SU-DHL-6 (cell line): ENCODE data around the gene TTC19.

Experiments used
- H2AFZ ChIP-seq: fragments of 200-600 bp; sonication (generic); 2 replicates; pipeline ENCODE4 v1.6.1; 2014; ENCODE audit warnings: low read depth, mild to moderate bottlenecking, moderate library complexity, mixed read lengths, antibody characterized with exemption, low read length; ENCODE audit not compliant: severe bottlenecking
- H3F3A ChIP-seq: fragments of 200-600 bp; shearing (Covaris generic); 2 replicates; pipeline ENCODE4 v1.6.0; 2016; ENCODE audit warnings: antibody characterized with exemption, mild to moderate bottlenecking; ENCODE audit not compliant: insufficient read depth
- H3K27ac ChIP-seq: fragments of 200-600 bp; sonication (generic); 2 replicates; pipeline ENCODE4 v1.5.1; 2016; ENCODE audit warnings: low read depth, mild to moderate bottlenecking, low read length, moderate library complexity, mixed read lengths
- H3K27me3 ChIP-seq: fragments of 200-600 bp; sonication (generic), shearing (Covaris generic); 2 replicates; pipeline ENCODE4 v1.6.0; 2014; ENCODE audit warnings: mild to moderate bottlenecking, low read length
- H3K36me3 ChIP-seq: fragments of 200-600 bp; sonication (generic); 2 replicates; pipeline ENCODE4 v1.6.1; 2014; ENCODE audit warnings: mild to moderate bottlenecking, low read length, mixed read lengths
- H3K4me2 ChIP-seq: fragments of 300-600, 200-600 bp; shearing (Covaris generic), sonication (generic); 2 replicates; pipeline ENCODE4 v1.6.0; 2014; ENCODE audit warnings: low read length, low read depth, mild to moderate bottlenecking; ENCODE audit not compliant: poor library complexity, severe bottlenecking
- H3K4me3 ChIP-seq: fragments of 200-600 bp; sonication (generic); 2 replicates; pipeline ENCODE4 v1.5.1; 2014; ENCODE audit warnings: antibody characterized with exemption, low read length, mild to moderate bottlenecking, mixed read lengths; ENCODE audit not compliant: insufficient read depth, poor library complexity, severe bottlenecking
- H3K79me2 ChIP-seq: fragments of 200-600 bp; sonication (generic); 2 replicates; pipeline ENCODE4 v1.6.1; 2014; ENCODE audit warnings: mild to moderate bottlenecking, low read length, moderate library complexity; ENCODE audit not compliant: insufficient read depth
- H3K9ac ChIP-seq: fragments of 200-600 bp; sonication (generic); 2 replicates; pipeline ENCODE4 v1.7.0; 2014; ENCODE audit warnings: mild to moderate bottlenecking, low read length
- H3K9me2 ChIP-seq: fragments of 200-600 bp; sonication (generic); replicated peaks from 2 replicates; pipeline ENCODE4 v1.6.1; 2014; ENCODE audit warnings: low read length; ENCODE audit not compliant: insufficient read depth
- H3K9me3 ChIP-seq: fragments of 200-600 bp; sonication (generic); 2 replicates; pipeline ENCODE4 v1.6.1; 2014; ENCODE audit warnings: low read length, mixed read lengths; ENCODE audit not compliant: insufficient read depth
- H4K20me1 ChIP-seq: fragments of 200-600 bp; sonication (generic); 2 replicates; pipeline ENCODE4 v1.6.1; 2014; ENCODE audit warnings: low read depth, mild to moderate bottlenecking, antibody characterized with exemption, low read length, moderate library complexity, mixed read lengths
- EZH2phosphoT487 ChIP-seq: fragments of 200-600 bp; sonication (generic), shearing (Covaris generic); conservative IDR thresholded peaks from 2 replicates; pipeline ENCODE4 v1.6.1; 2018; ENCODE audit warnings: mild to moderate bottlenecking, antibody characterized with exemption, low read length, moderate library complexity, mixed read lengths
- TF ChIP-seq, protein P1 (sequence below): fragments of 200-600 bp; sonication (generic); IDR thresholded peaks from one replicate; pipeline ENCODE4 v1.5.1; 2017; ENCODE audit warnings: antibody characterized with exemption, mild to moderate bottlenecking, low read length, moderate library complexity; ENCODE audit not compliant: insufficient read depth, poor library complexity, severe bottlenecking

The TTC19 gene

GRCh38 chr17:16023881-16024280, 24.3 kb downstream of the TTC19 start:
- Histone ChIP-seq H3F3A (peaks cover 14% of the 10 kb centered on the region; the same call in 1 of the 2 replicates), H3K36me3 (peaks cover 49% of the 10 kb centered on the region), H3K27ac (no peak overlapping the region), H3K27me3 (no peaks in the 10 kb centered on the region), H3K9ac (no peak overlapping the region), H3K79me2 (peaks cover 8% of the 10 kb centered on the region), H4K20me1 (0 out of 2 replicates have a peak, but pooled peaks cover 6% of the 10 kb centered on the region), H3K9me3 (no peaks in the 10 kb centered on the region), H3K4me2 (no peak overlapping the region), H2AFZ (no peak overlapping the region), H3K9me2 (no peaks in the 10 kb centered on the region), H3K4me3 (no peak overlapping the region)
- no peak for TF ChIP-seq EZH2phosphoT487
- TF ChIP-seq, protein P1, sequence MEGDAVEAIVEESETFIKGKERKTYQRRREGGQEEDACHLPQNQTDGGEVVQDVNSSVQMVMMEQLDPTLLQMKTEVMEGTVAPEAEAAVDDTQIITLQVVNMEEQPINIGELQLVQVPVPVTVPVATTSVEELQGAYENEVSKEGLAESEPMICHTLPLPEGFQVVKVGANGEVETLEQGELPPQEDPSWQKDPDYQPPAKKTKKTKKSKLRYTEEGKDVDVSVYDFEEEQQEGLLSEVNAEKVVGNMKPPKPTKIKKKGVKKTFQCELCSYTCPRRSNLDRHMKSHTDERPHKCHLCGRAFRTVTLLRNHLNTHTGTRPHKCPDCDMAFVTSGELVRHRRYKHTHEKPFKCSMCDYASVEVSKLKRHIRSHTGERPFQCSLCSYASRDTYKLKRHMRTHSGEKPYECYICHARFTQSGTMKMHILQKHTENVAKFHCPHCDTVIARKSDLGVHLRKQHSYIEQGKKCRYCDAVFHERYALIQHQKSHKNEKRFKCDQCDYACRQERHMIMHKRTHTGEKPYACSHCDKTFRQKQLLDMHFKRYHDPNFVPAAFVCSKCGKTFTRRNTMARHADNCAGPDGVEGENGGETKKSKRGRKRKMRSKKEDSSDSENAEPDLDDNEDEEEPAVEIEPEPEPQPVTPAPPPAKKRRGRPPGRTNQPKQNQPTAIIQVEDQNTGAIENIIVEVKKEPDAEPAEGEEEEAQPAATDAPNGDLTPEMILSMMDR: no peak

DNA sequence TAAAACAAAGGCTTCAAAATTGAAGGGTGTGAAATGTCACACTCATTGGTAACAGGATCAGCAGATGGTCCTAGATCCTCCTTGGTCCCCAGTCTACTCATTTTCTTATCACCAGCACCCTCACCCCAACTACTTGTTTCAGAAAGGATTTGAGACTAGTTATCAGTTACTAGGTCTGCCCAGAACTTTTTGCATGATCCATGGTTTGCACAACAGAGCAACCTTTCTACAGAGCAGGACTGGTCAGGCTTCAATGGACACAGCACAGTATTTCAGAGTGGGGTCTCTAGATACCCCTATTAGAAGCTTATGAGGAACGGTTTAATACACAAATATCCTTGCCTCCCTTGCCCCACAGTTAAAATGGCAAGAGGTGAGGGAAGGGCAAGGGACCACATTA, 25.6 kb downstream of the TTC19 start:
- Histone ChIP-seq H3K4me2 (no peak overlapping the region), H2AFZ (no peak overlapping the region), H3K79me2 (peaks cover 2% of the 10 kb centered on the region), H3K4me3 (no peak overlapping the region), H3K27ac (no peak overlapping the region), H3K27me3 (no peaks in the 10 kb centered on the region), H4K20me1 (0 out of 2 replicates have a peak, but pooled peaks cover 6% of the 10 kb centered on the region), H3K36me3 (peaks cover 60% of the 10 kb centered on the region), H3K9me2 (no peaks in the 10 kb centered on the region), H3F3A (peaks cover 20% of the 10 kb centered on the region; the same call in 1 of the 2 replicates), H3K9me3 (no peaks in the 10 kb centered on the region), H3K9ac (no peak overlapping the region)
- TF ChIP-seq, protein P1: no peak
- no peak for TF ChIP-seq EZH2phosphoT487

DNA sequence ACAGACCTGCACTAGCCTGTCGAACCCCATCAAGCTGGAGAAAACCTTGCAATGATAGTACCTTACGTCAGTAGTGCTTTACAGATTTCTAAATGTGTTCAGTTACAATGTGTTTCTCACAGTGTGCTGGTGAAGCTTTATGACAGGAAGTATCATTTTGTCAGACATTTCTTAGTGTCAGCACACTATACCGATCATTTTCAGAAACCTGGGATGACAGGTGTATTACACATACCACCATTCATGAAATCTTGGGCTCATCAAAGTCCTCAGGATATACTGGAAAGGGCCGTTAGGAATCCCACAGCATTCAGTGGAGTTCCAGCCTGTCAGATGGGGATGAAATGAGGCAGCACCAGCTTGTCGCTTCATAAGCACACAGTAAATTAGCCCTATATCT, 27.3 kb downstream of the TTC19 start:
- H3K36me3 ChIP-seq: peaks cover 76% of the 10 kb centered on the region
- H2AFZ ChIP-seq: no peak overlapping the region
- H3K9me2 ChIP-seq: no peaks in the 10 kb centered on the region
- H3F3A ChIP-seq: peaks cover 25% of the 10 kb centered on the region; the same call in 1 of the 2 replicates
- no peaks in the 10 kb centered on the region for H3K9me3 ChIP-seq
- no peaks in the 10 kb centered on the region for H3K27me3 ChIP-seq
- H3K4me3 ChIP-seq: no peak overlapping the region
- TF ChIP-seq, protein P1: no peak
- no peak overlapping the region for H3K27ac ChIP-seq
- H4K20me1 ChIP-seq: 0 out of 2 replicates have a peak, but pooled peaks cover 6% of the 10 kb centered on the region
- no peak overlapping the region for H3K4me2 ChIP-seq
- no peak overlapping the region for H3K9ac ChIP-seq
- H3K79me2 ChIP-seq: no peaks in the 10 kb centered on the region; the same call in 1 of the 2 replicates
